Sciatic nerve (tissue), 2 donors: Measurements from ENCODE around the gene GPRASP3. TPM values are rescaled to one million over a fixed set of nuclear protein-coding genes. Genes with fewer than 3 reads are reported as not detected.
"Not testable (repeated sequence)": the region's sequence is repeated elsewhere in the genome, so short reads cannot be mapped to it uniquely, and the experiment has no call there.

Experiments used
- ATAC-seq: fragments of 200-7000 bp; cut with Tn5 transposase; one replicate; pipeline ENCODE4 v1.9.1; 2020; ENCODE audit warnings: mild to moderate bottlenecking, moderate library complexity
- DNase-seq: peaks from one replicate; pipeline ENCODE4 v3.0.0-alpha.2; 2020; ENCODE audit warnings: low spot score
- intact Hi-C: fragments of 100-400 bp; cut with DNase I; formaldehyde crosslinking; loops from one replicate; pipeline ENCODE4 v1.14.2; 2022
- total RNA-seq: library from RNA; stranded (reverse); fragmentation: NEBNext Ultra II Directional; extraction: Animal tissue kit (Norgen Biotek cat#: 25700); gene quantifications from one replicate; pipeline ENCODE4 v1.2.1, GENCODE V29; 2021
- donor health status: DM: no; HTN: no; CAD: no.
- donor health status: DM: no; HTN: no; CAD: no.

The GPRASP3 gene, protein sequence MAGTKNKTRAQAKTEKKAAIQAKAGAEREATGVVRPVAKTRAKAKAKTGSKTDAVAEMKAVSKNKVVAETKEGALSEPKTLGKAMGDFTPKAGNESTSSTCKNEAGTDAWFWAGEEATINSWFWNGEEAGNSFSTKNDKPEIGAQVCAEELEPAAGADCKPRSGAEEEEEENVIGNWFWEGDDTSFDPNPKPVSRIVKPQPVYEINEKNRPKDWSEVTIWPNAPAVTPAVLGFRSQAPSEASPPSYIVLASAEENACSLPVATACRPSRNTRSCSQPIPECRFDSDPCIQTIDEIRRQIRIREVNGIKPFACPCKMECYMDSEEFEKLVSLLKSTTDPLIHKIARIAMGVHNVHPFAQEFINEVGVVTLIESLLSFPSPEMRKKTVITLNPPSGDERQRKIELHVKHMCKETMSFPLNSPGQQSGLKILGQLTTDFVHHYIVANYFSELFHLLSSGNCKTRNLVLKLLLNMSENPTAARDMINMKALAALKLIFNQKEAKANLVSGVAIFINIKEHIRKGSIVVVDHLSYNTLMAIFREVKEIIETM
- total RNA-seq: 7.4 TPM

DNA sequence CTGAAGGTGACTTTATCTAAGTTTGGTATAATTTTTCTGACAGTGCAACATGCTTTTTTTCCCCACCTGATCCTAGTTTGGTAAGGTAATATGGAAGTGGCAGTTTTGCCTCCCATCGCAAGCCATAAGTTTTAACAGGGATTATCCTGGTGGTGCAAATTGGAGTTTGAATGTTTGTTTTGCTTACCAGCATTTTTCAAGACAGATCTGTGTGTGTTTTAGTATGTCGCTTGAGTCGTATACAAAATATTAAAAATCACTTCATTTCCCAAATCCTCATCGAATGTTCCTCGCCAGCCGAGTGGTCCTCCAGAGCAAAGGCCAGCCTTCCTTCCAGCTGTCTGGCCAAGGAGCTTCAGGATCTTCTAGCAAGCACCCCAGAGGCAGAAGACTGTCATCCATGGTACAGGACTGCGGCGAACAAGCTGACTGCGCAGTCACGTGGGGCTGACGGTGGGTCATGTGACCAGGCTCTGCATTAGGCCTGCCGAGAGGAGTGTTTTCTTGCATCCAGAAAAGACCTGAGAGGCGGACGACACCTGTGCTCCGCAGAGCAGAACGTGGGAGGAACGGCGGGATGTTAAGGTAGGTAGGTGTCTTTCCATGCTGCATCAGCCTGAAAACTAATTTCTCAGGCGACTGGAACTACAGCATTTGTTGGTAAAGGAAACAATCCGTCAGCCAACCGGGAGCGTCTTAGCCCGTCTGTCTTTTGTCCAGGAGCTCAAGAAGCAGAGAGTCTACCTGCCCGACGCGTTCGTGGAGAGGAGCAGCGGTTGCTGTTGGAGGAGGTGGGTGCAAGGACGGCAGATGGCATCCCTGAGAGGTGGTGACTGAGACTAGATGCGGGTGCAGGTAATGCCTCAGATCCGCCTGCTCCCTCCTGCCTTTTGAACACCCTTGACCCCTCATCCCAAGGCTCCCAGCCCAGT, at the start of gene GPRASP3:
TSS of gene GPRASP3 (plus strand) at position 507 of the 932 bp plus-strand sequence. CDS start 28,253 bp downstream, outside the sequence.
- DNase-seq: peak; percentile 88
- intact Hi-C loops: no loop called here
- peak; percentile 95 for ATAC-seq

DNA sequence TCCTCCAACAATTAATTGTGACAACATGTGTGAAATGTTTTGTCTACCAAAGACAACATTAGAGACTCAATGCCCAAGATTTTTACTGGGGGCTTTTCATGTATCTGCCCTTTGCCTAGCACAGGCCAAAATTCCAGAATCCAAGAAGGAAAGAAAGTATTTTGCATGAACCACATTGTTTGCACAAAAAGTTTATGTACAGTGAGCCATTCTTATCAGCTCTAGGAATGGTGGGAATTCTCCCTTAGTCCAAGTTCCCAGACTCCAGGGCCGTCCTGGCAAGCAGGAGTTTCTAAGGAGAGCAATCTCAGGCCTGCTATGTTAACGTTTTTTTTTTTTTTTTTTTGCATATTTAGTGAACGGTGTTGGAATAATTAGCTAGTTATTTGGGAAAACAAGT, 47.7 kb upstream of the GPRASP3 start:
- intact Hi-C loops: no loop called here
- DNase-seq: no peak
- no peak for ATAC-seq

DNA sequence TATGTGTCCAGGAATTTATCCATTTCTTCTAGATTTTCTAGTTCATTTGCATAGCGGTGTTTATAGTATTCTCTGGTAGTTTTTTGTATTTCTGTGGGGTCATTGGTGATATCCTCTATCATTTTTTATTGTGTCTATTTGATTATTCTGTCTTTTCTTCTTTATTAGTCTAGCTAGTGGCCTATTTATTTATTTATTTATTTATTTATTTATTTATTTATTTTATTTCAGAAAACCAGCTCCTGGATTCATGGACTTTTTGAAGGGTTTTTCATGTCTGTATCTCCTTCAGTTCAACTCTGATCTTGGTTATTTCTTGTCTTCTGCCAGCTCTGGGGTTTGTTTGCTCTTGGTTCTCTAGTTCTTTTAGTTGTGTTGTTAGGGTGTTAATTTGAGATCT, 43.1 kb upstream of the GPRASP3 start:
- DNase-seq, intact Hi-C loops, ATAC-seq: not testable (repeated sequence)

DNA sequence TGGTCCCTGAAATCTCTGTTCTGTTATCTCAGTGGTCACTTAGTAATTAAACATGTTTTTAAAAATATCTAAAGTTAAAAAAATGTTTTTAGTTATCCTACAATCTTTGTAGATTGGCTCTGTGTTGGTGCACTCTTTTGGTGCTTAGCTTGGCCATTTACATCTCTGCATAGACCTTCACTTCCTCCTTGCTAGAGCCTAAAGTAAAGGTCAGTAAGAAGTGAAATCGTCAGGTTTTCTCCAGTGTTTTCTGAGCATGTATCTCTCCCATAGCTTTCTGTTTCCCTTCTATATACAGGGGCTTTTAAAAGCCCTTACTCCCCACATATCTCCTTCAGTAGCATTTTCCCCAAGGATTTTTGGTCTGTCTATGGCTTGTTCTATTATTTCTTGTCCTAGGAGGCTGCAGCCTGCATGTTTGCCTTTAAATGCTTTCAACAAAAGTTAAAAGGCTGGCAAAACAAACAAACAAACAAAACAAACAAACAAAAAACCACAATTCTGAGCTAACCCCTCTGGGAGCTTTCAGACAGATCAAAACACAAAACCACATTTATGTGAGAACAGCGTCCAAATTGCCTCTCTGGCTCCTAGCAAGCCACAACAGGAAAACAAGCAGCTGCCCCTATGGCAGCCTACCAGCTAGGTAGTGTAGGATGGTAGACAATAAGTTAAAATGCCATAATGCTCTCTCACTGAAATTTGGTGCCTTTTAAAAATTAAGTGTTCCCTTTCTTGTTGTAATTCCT, 35.6 kb upstream of the GPRASP3 start:
- ATAC-seq: no peak
- DNase-seq: no peak
- intact Hi-C loops: no loop called here

DNA sequence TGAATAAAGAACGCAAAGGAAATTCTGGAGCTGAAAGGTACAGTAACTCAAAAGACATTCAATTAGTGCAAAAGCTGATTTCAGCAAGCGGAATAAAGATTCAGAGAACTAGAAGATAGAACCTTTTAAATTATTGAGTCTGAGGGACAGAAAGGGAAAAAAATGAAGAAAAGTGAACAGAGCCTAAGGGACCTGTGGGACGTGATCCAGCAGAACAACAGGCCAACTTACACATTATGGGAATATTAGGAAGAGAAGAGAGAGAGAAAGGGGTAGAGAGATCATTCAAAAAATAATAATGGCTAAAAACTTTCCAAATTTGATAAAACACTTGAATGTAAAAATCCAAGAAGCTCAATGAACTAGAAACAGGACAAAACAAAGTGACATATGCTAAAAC, 25.8 kb upstream of the GPRASP3 start:
- intact Hi-C loops: no loop called here
- ATAC-seq: no peak
- no peak for DNase-seq

DNA sequence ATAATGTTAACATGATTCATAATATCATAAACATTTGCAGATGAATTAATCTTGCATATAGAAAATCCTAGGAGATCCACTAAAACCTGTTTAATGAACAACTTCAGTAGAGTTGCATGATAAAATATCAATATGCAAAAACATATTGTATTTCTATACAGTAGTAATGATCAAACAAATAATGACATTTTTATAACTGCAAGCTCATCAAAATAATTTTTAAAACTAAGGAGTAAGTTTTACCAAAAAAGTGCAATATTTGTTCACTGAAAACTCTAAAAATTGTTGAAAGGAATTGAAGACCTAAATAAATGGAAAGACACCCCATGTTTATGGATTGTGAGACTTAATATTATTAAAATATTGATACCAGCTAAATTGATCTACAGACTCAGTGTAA, 24.2 kb upstream of the GPRASP3 start:
- DNase-seq: no peak
- intact Hi-C loops: no loop called here
- ATAC-seq: no peak

DNA sequence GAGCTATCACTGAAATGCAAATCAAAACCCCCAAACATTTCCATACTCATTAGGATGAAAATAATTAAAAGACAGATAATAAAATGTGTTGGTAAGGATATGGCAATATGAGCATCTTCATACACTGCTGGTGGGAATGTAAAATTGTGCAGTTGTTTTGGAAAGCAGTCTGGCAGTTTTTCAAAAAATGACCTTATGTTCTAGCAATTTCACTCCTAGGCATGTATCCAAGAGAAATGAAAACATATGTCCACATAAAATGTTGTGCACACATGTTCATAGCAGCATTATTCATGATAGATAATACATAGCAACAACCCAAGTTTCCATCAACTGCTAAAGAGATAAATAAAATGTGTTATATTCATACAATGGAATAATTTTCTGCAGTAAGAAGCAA, 23.0 kb upstream of the GPRASP3 start:
- ATAC-seq: no peak
- no peak for DNase-seq
- intact Hi-C loops: no loop called here

DNA sequence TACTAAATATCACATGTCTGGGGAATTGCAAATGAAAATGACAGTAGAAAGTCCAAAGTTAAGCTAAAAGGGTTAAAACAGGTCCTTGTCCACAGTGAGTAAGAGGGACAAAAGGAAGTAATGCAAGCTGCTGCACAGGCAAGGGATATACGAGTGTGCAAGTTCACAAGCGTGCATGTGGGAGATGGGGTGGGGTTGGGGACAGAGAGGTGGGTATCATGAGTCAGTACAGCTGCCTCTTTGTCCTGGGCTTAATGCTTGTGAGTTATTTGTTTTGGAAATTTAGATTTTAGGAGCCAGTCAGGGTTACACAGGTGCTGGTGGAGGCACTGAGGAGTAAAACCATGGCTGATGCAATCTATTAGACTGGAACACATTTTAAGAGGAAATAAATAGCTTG, 11.6 kb upstream of the GPRASP3 start:
- intact Hi-C loops: no loop called here
- ATAC-seq: no peak
- no peak for DNase-seq

DNA sequence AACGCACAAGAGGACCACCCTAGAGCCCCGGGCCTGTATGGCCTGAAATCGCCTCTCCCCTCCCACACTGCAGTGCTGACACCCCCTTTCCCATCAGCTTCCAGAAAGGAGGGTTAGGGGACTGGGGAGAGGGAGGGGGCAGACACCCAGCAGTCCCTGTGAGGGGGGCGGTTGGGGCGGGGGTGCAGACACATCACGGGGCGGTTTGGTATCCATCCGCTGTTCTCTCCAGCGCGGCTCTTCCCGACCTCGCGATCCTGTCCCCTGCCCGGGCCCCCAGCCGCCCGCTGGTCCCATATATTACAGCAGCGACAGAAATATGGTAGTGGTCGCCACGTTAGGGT, 8.7 kb upstream of the GPRASP3 start:
- no peak for ATAC-seq
- DNase-seq: no peak
- intact Hi-C loops: loop anchor here (5.0 kb wide), 1 partner anchor 1510 kb away; no protein-coding TSS in a partner anchor

DNA sequence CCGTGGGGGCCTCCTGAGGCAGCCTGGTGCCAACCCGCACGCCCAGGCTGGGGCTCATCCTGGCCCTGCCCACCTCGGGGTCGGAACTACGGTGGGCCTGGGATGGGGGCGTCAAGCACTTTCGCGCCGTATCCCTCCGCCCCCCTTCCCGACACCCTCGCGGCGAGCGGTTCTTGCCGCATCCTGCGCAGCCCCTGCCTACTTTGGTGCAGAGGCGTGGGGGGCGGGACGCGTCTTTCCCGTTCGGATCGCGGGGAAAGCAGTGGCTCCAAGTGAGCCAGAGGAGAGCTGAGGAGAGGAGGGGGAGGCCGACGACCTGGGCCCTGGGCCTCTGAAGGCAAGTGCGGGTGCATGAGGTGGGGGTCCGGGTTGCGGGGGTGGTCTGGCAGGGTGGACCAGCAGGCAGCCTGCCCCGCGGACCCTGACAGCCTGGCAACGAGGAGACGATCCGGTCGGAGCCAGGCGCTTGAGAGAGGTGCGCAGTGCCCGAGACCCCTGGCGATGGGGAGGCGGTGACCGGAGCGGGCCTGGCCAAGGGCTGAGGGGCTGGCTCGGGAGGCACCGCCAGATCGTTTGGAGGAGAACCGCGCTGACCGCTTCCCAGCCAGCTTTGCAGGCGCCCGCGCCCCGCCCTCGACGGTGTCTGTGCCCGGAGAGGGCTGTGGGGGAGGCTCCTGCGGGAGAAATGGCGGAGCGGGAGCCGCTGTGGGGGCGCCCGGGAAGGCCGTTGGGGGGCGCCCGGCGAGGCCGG, 8.2 kb upstream of the GPRASP3 start, which contains the start of gene GPRASP2:
TSS of gene GPRASP2 (plus strand) at position 233 of the 751 bp plus-strand sequence. CDS start 2,422 bp downstream, outside the sequence.
- DNase-seq (peak; percentile 71), ATAC-seq (peak; percentile 80)
- intact Hi-C loops: loop anchor here (5.0 kb wide), 1 partner anchor 1510 kb away; no protein-coding TSS in a partner anchor

DNA sequence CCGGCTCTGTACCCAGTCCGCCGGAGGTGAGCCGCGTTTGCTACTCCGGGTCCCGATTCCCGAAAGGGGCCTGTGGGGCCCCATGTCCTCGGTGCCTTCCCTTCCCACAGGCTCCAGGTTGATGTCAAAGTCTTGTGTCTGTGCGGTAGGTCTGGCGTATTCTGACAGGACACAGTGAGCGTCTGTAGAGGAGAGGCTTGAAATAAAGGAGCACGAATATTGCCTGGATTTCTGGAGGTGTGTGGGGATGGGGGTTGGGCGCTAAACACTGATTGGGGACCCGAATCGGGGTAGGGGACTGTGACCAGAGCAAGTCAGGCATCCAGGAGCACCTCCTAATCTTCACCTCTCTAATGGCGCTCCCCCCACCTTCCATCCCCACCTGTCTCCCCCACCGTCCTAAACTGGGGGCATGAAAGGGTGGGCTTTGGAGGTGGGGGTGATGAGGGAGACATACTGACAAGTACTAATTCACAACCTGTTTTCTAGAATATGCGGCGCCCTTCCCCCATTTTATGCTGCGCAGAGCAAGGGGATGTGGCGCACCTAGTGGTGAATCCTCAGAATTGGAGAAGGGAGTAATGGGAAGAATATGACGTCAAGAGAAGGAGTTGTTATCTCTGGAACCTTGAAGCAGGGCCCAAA, 7.4 kb upstream of the GPRASP3 start:
- ATAC-seq (peak; percentile 89), DNase-seq (peak; percentile 78)
- intact Hi-C loops: loop anchor here (5.0 kb wide), 1 partner anchor 1509 kb away; no protein-coding TSS in a partner anchor

DNA sequence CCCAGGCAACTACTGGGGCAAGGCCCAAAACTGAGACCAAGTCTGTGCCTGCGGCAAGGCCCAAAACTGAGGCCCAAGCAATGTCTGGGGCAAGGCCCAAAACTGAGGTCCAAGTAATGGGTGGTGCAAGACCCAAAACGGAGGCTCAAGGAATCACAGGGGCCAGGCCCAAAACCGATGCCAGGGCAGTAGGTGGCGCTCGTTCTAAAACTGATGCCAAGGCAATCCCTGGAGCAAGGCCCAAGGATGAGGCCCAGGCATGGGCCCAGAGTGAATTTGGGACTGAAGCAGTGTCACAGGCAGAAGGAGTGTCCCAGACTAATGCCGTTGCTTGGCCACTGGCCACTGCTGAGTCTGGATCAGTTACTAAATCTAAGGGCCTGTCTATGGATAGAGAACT, 5.5 kb upstream of the GPRASP3 start:
- no peak for DNase-seq
- no peak for ATAC-seq
- intact Hi-C loops: loop anchor here (5.0 kb wide), 1 partner anchor 1507 kb away; no protein-coding TSS in a partner anchor

DNA sequence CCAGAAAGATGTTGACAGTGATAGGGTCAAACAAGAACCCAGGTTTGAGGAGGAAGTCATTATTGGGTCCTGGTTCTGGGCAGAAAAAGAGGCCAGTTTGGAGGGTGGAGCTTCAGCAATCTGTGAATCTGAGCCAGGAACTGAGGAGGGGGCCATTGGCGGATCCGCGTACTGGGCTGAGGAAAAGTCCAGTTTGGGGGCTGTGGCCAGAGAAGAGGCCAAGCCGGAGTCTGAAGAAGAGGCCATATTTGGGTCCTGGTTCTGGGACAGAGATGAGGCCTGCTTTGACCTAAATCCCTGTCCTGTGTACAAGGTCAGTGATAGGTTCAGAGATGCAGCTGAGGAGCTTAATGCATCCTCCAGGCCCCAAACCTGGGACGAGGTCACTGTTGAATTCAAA, 4.6 kb upstream of the GPRASP3 start:
- DNase-seq: no peak
- no peak for ATAC-seq
- intact Hi-C loops: no loop called here

DNA sequence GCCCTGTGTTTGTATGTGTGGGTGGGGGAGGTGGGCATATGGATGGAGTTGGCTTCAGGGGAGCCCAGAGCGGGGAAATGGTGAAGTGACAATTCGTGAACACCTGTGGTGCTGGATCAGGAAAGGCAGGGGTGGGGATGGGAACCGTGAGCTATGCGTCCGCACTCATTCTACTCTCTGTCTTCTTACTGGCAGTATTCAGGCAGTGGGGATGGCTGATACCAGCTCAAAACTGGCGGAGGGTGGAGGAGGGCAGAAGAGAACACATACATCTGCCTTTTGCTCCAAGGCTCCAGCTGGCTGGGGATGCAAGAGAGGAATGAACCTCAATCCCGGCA, 595 bp downstream of the GPRASP3 start:
- DNase-seq, ATAC-seq, intact Hi-C loops: not testable (repeated sequence)

DNA sequence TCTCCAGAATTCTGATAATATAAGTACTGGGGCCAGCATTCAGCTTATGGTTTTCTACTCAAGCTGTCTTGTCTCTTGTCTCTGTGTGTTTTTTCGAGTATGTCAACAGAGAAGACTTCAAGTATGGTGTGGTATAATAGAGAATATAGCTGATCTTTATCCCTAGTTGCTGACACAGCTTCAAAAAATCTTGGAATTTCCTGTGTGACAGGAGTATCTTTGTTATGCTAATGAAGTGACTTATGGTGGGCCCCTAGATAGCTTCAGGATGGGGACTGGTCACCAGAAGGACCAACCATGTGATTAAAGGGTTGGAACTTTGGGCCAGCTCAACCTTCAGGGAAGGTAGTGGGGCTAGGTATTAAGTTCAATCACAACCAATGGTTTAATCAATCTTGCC, 2.9 kb downstream of the GPRASP3 start:
- DNase-seq (no peak), ATAC-seq (no peak)
- intact Hi-C loops: no loop called here

DNA sequence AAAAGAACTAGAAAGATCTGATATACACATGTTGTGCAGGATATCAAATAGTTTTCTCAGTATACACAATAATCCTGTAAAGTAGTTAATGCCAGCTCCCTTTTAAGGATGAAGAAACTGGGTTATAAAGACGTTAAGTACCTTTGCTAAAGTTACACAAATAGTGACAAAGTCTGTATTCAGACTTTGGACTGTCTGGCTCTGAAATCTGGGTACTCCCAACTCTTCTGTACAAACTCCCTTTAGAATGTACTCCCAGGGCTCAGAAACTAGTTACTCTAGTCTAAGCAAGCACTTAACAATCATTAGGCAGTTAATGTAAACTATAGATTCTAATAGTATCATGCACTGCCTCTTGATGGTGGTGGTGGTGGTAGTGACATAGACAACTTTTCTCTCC, 7.2 kb downstream of the GPRASP3 start:
- ATAC-seq: no peak
- no peak for DNase-seq
- intact Hi-C loops: no loop called here

DNA sequence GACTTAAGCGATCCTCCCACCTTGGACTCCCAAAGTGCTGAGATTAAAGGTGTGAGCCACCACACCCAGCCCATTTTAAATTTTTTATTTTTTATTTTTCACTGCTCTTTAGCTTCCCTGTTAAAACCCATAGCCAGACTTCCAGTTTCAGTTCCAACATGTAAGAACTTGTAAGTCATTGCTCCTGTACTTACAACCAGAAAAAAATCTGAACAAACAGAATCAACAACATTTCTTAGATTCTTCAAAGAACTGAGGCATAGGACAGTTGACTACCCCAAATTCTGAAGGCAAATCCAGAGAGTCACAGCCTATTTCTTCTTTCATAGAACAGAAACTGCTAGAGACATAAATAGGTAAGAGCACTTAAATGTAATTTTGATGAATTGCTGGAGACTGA, 8.1 kb downstream of the GPRASP3 start:
- intact Hi-C loops: no loop called here
- no peak for DNase-seq
- no peak for ATAC-seq

DNA sequence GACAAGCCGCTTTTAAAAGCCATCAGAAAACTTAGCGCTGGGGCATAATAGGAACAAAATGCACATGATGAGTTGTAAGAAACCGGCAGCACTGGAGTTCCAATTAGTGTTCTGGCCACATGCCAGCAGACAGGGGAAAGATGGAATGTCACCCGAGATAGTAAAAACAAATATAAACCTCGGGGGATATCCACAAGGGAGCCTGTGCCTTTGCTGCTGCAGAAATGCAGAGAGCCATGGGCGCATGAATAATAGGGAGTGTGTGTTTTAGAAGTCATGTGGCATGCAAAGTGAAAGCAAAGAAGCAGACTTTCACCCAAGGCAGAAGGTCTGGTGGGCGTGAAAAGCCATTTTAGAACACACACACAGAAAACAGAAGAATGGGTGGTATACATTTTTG, 19.1 kb downstream of the GPRASP3 start:
- intact Hi-C loops: no loop called here
- no peak for ATAC-seq
- no peak for DNase-seq
